ENCODE data around the gene TXN.
"Not testable (repeated sequence)": the region's sequence is repeated elsewhere in the genome, so short reads cannot be mapped to it uniquely, and the experiment has no call there.

TXN gene

GRCh38 chr9:110257097-110257841 lies 962 bp upstream of the TXN start:
- H3K27ac ChIP-seq: peak overlapping the region; percentile 95
- no peak for TF ChIP-seq ZFX (IDR thresholded peaks at IDR 0.05)
- TF ChIP-seq CTCF (conservative IDR thresholded peaks at IDR 0.05): no peak

- peak; percentile 81 for TF ChIP-seq ZFX (IDR thresholded peaks at IDR 0.05)
- TF ChIP-seq CTCF (conservative IDR thresholded peaks at IDR 0.05): no peak
- H3K27ac ChIP-seq: peak overlapping the region; percentile 95
Measured at GRCh38 chr9:110255463-110256379, 586 bp downstream of the TXN start.

GRCh38 chr9:110255034-110255462 lies 1.3 kb downstream of the TXN start:
- TF ChIP-seq CTCF (conservative IDR thresholded peaks at IDR 0.05) (no peak), ZFX (IDR thresholded peaks at IDR 0.05) (no peak)
- H3K27ac ChIP-seq: peak overlapping the region; percentile 95

- H3K27ac ChIP-seq: peak overlapping the region; percentile 95
- TF ChIP-seq CTCF (conservative IDR thresholded peaks at IDR 0.05) (no peak), ZFX (IDR thresholded peaks at IDR 0.05) (no peak)
Measured at GRCh38 chr9:110254500-110254899, 1.8 kb downstream of the TXN start.

- TF ChIP-seq CTCF (conservative IDR thresholded peaks at IDR 0.05) (no peak), ZFX (IDR thresholded peaks at IDR 0.05) (no peak)
- no peak overlapping the region for H3K27ac ChIP-seq
Measured at GRCh38 chr9:110252509-110253139, 3.7 kb downstream of the TXN start.

- H3K27ac ChIP-seq: not testable (repeated sequence)
Measured at GRCh38 chr9:110251770-110252169, 4.5 kb downstream of the TXN start.

GRCh38 chr9:110251212-110251611 lies 5.1 kb downstream of the TXN start:
- TF ChIP-seq ZFX (IDR thresholded peaks at IDR 0.05) (no peak), CTCF (conservative IDR thresholded peaks at IDR 0.05) (no peak)
- no peak overlapping the region for H3K27ac ChIP-seq
